GM20431 (cell line): Measurements from ENCODE around the gene PLEKHA5.
"Not testable (repeated sequence)": the region's sequence is repeated elsewhere in the genome, so short reads cannot be mapped to it uniquely, and the experiment has no call there.

ENCODE experiments used
- in situ Hi-C: fragments of 300-500 bp; cut with MseI, MboI; formaldehyde crosslinking; loops from one replicate; pipeline ENCODE4 v1.15.0; 2020; ENCODE audit warnings: low sequenced_read_pairs; ENCODE audit not compliant: unreplicated experiment

Gene PLEKHA5

GRCh38 chr12:19129486-19130223 lies at the start of gene PLEKHA5:
TSS of gene PLEKHA5 (plus strand) at chr12:19129733. CDS start at chr12:19129800, 67 bp downstream.
- in situ Hi-C loops: no loop called here

GRCh38 chr12:19080918-19081317 lies 48.6 kb upstream of the PLEKHA5 start:
- in situ Hi-C loops: no loop called here

- in situ Hi-C loops: no loop called here
These were observed 47.1 kb upstream of the PLEKHA5 start for GRCh38 chr12:19082365-19082911.

DNA sequence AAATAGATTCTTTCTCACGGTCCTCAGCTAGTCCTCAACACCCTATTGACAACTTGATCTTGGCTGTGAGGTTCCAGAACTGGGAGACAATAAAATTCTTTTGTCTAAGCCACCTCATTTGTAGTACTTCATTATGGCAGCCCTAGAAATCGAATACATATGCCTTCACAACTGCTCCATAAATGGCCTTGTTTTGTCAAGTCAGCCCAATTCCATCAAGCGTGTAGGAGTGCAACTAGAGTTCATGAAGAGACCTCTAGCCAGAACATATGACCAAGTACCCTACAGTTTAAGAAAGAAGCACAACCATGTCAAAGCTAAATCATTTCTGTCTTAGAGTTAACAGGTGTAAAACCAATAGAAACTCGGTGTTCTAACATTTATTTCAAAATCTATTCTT lies 45.0 kb upstream of the PLEKHA5 start:
- in situ Hi-C loops: no loop called here

GRCh38 chr12:19085090-19085489 lies 44.4 kb upstream of the PLEKHA5 start:
- in situ Hi-C loops: no loop called here

DNA sequence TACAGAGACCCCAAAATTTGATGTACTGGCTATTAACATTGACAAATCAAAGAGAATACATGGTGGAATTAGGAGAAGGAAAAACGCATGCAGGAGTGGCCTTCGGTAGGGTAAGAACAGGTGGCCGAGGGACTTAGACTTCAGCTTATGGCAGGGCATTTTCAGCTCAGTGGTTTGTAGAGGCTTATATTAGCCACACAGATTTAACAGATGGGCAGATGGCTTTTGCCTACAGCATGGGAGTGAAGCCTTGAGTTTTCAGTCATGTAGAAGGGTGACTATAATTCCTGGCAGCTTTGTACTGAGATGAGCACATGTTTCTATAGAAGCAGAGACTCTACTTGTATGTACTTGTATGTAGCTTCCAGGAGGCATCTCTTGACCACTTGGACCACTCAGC lies 40.9 kb upstream of the PLEKHA5 start:
- in situ Hi-C loops: no loop called here

DNA sequence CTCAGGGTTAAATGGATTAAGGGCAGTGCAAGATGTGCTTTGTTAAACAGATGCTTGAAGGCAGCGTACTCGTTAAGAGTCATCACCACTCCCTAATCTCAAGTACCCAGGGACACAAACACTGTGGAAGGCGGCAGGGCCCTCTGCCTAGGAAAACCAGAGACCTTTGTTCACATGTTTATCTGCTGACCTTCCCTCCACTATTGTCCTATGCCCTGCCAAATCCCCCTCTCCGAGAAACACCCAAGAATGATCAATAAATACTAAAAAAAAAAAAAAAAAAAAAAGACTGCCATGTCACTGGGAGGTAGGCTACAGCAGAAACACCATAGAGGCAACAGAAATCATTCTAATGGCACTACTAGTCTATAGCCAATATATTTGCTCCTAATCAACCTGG lies 37.1 kb upstream of the PLEKHA5 start:
- in situ Hi-C loops: not testable (repeated sequence)

- in situ Hi-C loops: no loop called here
These were observed 36.3 kb upstream of the PLEKHA5 start for GRCh38 chr12:19093218-19093617.

DNA sequence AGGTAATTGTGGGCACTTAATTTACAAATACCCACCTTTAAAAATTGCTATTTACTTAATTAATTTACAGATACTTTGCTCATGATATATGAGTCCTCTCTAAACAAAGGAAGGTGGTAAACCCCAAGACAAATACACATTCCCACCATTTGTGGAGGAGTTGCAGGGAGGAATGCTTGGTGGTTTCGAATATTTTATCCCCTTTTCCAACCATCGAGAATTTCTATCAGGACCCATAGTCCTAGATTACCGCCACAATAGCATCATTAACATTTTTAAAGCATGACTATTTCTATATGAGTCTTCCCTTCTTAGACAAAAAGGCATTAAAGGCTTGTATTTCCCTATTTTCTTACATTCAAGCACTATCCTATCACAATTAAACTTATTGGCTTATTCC lies 34.2 kb upstream of the PLEKHA5 start:
- in situ Hi-C loops: no loop called here

DNA sequence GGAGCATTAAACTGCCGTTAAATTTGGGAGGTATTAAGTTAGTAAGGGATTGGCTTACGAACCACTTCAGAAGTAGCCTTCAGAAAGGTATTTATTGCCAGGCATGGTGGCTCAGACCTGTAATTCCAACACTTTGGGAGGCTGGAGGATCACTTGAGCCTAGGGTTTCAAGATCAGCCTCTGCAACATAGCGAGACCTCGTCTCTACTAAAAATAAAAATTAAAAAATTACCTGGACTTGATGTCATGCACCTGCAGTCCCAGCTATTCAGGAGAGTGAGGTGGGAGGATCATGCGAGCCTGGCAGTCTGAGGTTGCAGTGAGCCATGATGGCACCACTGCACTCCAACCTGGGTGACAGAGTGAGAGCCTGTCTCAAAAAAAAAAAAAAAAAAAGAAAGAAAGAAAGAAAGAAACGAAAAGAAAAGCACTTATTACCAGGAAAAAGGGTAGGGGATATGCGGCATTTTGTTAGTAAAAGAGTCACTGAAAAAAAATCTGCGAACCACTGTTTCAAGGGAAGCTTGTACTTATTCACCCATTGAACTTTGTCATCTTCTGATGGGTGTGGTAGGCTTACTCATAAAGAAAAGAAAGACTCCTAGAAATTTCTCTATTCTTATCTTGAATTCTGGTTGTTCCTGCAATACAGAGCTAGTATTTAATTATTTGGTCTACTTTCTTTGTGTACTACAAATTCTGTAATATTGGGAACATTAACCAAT lies 33.6 kb upstream of the PLEKHA5 start:
- in situ Hi-C loops: no loop called here

DNA sequence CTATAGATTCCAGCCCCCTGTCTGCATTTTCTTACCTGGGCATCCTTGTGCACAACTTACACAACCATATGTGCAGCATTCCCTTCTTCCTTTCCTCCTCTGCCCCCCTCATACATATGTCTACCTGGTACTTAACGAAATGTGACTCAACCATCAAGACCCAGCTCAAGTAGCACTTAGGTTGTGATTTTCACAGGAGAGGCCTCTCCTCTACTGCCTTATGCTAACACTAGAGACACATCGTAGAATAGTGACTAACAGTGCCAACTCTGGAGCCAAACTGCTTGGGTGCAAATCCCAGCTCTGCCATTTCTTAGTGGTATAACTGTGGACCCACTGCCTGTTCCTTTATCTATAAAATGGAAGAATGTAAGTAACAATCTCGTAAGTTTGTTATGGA lies 24.1 kb upstream of the PLEKHA5 start:
- in situ Hi-C loops: no loop called here

DNA sequence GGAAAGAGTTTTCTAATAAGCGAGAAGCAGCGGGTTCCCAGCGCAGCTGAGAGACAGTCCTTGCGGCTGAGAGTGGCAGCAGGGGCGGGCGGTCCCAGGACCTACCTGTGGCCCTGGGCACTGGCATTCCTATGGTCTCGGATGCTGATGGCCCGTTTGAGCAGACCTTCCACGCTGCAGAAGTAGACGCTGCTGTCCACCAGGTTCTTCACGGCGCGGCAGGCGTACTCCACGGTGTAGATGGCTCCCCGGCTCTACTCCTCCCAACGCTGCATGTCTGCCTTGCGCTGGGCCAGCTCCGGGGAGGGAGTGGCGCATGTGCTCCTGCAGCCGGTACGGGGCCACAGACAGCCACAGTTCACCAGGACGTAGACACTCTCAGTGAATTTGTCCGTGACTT lies 21.8 kb upstream of the PLEKHA5 start:
- in situ Hi-C loops: no loop called here

- in situ Hi-C loops: no loop called here
These were observed 19.2 kb upstream of the PLEKHA5 start for GRCh38 chr12:19110221-19110940.

DNA sequence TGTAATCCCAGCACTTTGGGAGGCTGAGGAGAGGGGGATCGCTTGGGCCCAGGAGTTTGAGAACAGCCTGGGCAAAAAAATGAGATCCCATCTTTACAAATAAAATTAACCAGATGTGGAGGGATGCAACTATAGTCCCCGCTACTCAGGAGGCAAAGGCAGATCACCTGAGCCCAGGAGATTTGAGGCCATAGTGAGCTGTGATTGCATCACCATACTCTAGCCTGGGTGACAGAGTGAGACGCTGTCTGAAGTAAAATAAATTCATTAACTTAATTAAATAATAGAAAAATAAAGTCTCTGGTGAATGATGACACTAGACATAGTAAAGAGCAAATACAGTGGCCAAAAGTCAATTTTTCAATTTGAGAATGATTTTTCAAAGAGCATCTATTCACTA lies 16.1 kb upstream of the PLEKHA5 start:
- in situ Hi-C loops: no loop called here

DNA sequence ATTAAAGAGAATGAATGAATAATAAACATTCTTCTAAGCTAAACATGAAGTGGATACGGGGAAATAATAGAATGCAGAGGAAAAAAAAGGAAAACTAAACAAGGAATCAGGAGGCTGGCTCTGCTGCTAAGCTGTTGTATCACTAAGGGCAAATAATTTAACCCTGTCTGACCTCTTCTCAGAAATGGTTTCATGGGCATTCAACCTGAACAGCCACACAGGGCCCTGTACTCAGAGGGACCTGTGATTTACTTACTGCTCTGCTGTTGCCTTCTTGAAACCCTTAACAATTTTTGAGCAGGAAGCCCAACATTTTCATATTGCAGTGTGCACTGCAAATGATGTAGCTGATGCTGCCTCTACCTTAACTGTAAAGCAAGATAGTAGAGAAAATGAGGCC lies 14.2 kb upstream of the PLEKHA5 start:
- in situ Hi-C loops: no loop called here

- in situ Hi-C loops: no loop called here
These were observed 10.1 kb upstream of the PLEKHA5 start for GRCh38 chr12:19119440-19119839.

- in situ Hi-C loops: no loop called here
These were observed 8.7 kb upstream of the PLEKHA5 start for GRCh38 chr12:19120795-19121194.

- in situ Hi-C loops: no loop called here
These were observed 8.0 kb upstream of the PLEKHA5 start for GRCh38 chr12:19121449-19122018.

DNA sequence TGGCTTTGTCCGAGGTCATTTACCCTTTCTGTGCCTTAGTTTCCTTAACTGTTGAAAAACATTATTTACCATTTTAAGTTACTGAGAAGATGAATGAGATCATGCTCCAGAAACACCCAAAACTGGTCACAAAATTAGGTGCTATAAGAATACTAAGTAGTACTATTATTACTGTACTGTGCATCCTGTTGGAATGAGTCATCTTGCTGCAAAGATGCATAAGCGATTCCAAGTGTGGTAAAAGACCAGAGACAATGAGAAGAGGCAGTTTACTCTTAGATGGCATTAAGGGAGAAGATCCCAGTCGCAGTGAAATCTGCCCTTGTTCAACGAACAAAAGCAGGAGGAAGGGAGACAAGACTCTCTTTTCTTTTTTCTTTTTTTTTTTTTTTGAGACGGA lies 4.2 kb upstream of the PLEKHA5 start:
- in situ Hi-C loops: no loop called here

- in situ Hi-C loops: no loop called here
These were observed 2.3 kb upstream of the PLEKHA5 start for GRCh38 chr12:19127270-19127669.
